Measurements from ENCODE around the gene PPP1R1A.

GRCh38 chr12:54601841-54602240 lies 13.4 kb upstream of the PPP1R1A start:
- TF ChIP-seq POLR2AphosphoS5 (IDR thresholded peaks at IDR 0.05; ENCODE audit: low read depth), result no peak
- no peak for TF ChIP-seq REST (IDR thresholded peaks at IDR 0.05; ENCODE audit: unreplicated experiment)
- TF ChIP-seq CTCF (conservative IDR thresholded peaks at IDR 0.05; ENCODE audit: low read depth in 2 of 2), result peak; percentile 7 to 38; a peak in 2 of 4 replicates
- TF ChIP-seq EZH2 (IDR thresholded peaks at IDR 0.05; ENCODE audit: low read depth, unreplicated experiment), result no peak
